NCI-H187 (cell line): ENCODE measurements around the gene LTBP1.

Source experiments
- DNase-seq, 2 experiments: peaks; one replicate each; lab custom pipeline; 2025; lab: John Stamatoyannopoulos, UW

LTBP1 gene

DNA sequence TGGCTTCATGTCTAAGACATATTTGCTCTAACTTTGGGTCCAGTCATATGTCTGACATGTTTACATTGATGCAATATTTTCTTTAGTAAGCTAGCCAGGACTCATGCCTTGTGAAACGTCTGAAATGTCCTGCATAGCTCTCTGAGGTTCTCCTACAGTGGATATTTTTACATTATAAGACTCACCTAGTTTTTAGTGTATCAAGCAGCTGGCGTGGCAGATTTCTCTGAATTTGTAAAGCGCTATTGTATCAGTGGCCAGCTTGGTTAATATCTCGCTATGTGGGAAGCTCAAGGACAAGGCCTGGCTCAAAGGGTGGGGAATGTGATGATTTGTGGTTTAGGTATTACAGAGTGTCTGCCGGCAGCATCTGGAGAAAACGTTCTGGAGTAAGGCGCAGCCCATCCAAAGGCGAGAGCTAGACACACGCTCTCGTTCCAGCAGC lies 164.3 kb downstream of the LTBP1 start:
- DNase-seq = no peak

DNA sequence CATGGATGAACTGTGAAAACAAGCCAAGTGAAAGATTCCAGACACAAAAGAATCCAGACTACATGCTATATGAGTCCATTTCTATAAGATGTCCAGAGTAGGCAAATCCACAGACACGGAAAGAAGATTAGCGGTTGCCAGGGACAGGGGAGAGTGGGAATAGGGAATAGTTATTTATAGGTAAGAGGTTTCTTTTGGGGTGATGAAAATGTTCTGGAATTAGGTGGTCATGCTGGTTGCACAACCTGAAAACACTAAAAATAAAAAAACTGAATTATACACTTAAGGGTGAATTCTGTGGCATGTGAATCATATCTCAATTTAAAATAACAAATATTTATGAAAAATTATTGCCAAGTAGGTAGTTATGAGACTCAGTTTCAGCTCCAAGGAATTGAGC lies 168.4 kb downstream of the LTBP1 start:
- DNase-seq = no peak

DNA sequence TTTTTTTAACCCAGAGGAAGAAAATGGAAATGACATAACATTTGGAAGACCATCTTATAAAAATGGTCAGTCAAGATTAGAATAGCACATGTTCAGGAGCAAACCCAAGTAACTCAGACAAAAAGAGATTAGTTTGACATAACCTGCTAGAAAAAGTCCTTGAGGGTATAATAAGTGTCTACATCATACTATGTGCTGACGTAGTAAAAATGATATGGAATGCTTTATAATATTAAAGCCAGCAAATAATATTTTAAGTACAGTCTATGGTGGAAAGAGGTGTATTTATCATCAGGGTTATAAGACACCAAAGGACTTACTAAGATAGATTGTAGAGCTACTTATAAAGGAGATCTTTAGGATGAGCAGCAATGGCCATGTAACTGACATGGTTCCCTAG lies 169.0 kb downstream of the LTBP1 start:
- no peak for DNase-seq

DNA sequence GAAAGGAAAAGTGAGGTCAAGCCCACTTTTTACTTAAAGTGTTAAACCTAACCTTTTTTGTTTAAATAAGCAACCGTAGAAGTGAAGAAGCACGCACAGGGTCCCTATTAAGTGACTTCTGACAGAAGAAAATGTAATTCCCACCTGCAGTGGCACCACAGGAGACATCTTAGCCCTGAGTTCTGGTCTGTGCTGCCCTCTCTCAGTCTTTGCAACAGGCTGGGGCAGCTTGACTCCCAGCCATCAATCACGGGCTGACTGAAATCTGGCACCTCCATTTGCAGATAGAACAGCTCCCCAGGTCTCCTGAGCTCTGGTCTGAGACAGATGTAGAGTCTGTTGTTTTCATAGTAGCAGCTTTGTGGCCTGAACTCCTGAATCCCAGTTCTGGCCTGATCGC lies 170.0 kb downstream of the LTBP1 start:
- DNase-seq = no peak

GRCh38 chr2:33118651-33119050 lies 171.9 kb downstream of the LTBP1 start:
- no peak for DNase-seq

- peak in 1 of 2 experiments; percentile 48 for DNase-seq
These were observed 174.7 kb downstream of the LTBP1 start for GRCh38 chr2:33121416-33121815.

DNA sequence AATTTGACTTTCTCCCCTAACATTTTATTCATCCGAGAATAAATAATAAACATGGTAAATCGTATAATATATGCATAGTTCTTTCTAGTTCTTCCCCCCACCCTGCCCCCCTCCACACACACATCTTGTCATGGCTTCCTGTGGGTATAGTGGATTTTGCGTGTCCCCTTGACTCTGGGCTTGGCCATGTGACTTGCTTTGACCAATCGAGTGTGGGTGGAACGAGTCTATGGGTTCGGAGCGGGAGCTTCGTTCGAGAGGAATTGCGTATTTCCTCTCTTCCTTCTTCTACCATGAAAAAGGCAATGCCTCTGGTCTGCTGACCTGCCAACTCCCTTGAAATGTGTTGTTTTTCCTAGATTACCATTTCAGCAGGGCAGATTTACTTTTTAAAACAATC lies 175.2 kb downstream of the LTBP1 start:
- no peak for DNase-seq

GRCh38 chr2:33122726-33123125 lies 176.0 kb downstream of the LTBP1 start:
- no peak for DNase-seq

DNA sequence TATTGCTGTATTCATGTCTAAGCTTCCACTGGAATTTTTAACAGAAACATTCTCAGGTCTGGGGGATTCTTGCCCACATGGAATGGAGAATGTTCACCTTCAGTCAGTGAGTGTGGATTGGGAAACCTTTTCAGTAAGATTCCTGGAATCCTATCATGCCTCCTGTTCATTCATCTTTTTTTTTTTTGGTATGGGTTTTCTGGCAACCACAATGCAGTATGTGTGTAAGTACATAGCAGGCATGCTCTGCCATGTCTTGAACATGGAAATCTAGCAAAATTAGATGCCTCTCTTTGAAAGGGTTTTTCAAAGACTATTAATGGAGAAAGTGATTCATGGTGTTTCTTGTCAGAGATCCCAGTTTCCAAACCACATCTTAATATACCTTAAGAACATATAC lies 176.5 kb downstream of the LTBP1 start:
- DNase-seq = no peak

GRCh38 chr2:33126552-33126951 lies 179.8 kb downstream of the LTBP1 start:
- DNase-seq = no peak

DNA sequence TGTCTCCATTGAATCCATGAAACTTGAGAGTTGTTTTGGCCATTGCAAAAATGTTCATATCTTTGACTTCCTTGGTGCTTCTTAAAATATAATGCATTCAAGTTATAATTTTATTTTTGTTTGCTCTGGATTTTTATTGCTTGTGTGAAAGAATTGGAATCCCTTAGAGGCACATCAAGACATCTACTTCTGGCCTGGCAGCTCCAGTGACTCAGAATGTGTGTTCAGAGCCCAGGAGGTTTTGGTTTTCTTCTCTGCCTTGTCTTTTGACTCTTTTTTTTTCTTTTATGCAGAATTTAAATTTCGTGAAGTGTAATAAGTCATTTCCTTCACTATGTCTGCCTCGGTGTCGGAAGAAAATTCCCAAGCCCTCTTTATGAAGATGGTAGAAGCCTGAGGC lies 180.2 kb downstream of the LTBP1 start:
- no peak for DNase-seq

DNA sequence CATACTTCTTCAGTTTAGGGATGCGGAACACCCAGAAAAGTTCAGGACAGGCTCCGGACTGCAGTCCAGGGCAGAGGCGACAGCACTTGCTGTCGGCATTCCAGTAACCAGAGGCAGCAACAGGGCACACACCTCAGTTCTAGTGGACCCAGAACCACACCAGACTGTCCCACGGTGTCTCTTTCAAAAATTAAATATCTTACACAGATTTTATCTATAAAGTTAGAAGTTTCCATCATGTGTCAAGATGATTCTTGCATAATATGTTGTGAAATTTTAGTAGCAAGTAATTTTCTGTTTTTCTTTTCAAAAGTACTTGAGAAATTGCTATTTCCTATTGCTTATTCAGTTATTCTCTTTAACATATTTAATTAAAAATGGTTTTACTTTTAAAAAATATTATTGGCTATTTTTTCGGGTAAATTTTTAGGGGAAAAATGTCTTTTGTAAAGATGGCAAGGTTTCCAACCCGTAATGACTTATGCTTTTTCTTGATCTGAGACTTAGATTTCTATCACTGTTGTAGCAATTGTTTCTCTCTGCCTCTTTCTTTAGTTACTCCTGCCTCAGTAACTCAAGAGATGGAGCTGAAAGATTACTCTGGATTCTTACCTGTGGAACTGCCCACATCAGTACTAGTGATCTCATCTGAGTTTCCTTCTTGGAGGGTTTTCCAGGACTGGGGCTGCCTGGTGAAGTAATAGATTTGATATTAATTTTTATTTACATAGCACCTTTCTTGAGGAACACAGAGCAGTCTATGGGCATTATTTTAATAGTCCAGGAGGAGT lies 182.7 kb downstream of the LTBP1 start:
- DNase-seq = no peak

DNA sequence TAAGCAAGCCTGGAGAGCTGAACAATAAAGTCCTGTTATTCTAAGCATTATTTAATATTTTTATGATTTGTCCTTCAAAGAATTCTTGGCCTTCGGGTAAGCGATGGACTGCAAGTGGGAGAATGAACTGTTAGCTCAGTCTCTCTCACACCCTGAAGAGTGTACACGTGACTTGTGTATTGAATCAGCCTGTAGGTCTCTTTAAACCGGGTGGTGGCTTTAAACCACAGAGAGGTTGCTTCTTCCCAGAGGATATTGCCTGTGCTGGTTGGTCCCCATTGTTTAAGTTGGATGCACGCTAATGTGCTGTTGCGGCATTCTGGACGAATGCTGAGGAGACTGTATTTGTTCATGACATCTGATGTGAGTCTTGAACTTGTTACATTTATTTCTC lies 183.3 kb downstream of the LTBP1 start:
- DNase-seq = peak in 1 of 2 experiments; percentile 39

DNA sequence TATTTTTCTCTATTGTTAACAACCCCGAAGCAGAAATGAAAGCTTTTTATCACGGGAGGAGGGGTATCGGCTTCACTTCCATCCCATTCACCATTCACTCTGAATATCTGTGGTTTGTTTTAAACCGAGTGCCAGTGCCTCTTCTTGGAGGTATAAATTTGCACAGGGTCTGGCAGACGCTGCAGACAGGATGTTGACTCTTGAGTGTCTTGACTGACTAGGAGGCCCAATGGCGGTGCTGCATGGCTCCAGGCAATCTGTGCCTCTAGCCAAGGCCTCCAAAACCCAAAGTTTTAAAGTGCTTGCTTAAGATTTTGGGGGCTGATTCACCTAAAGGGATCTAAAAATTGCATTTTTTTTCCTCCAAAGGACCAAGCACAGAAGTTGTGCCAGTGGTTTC lies 183.8 kb downstream of the LTBP1 start:
- no peak for DNase-seq

- DNase-seq = no peak
These were observed 184.4 kb downstream of the LTBP1 start for GRCh38 chr2:33131111-33131510.

GRCh38 chr2:33131749-33132148 lies 185.0 kb downstream of the LTBP1 start:
- DNase-seq = no peak

DNA sequence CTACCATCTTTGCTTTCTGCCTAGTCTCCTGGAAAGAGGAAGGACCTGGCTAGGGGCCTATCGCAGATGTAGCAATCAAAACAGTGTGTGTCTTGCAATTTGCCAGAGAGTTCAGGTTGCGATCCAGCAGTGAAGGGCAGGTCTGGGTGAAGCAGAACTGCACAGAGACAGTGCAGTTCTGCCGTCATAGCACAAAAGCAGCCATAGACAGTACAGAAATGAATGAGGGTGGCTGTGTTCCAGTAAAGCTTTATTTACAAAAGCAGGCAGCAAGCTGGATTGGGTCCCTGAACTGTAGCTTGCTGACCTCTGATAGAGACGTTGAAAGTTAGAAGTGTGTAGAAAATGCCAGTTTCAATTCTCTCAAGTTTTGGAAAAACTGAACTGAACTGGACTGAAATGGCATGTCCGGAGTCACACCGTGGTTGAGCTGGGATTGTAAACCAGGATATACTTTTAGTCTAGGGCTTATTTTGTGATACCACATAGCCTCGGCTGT lies 186.8 kb downstream of the LTBP1 start:
- DNase-seq = no peak

GRCh38 chr2:33134086-33134771 lies 187.5 kb downstream of the LTBP1 start:
- peak; percentile 81 to 89 for DNase-seq

- DNase-seq = no peak
These were observed 188.2 kb downstream of the LTBP1 start for GRCh38 chr2:33134791-33135560.

GRCh38 chr2:33135645-33136044 lies 188.9 kb downstream of the LTBP1 start:
- DNase-seq = no peak

DNA sequence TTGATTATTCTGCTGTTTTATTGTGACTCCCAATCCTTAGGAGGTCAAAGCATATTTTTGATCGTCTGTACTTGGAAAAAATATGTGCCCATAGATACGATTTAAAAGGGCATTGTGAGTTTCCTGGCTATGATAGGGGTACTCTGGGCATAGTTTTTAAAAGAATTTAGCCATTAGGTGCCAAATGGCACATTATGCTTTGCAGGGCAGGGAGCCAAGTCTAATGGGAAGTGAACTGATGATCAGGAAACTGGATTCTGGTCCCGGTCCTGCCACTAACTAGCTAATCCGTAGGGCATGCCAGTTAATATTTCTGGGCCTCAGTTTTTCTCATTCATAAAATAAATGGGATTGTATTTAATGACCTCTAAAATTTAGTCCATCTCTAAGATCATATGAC lies 189.3 kb downstream of the LTBP1 start:
- no peak for DNase-seq

- no peak for DNase-seq
These were observed 189.8 kb downstream of the LTBP1 start for GRCh38 chr2:33136566-33136965.

GRCh38 chr2:33137331-33137730 lies 190.6 kb downstream of the LTBP1 start:
- DNase-seq = no peak
